Epidermal melanocyte (primary cell): ENCODE measurements around the gene PKD1L1.

Experiments
- DNase-seq: peaks from one replicate; pipeline ENCODE4 v3.0.0; 2011; ENCODE audit warnings: low spot score; ENCODE audit not compliant: insufficient read length

The PKD1L1 gene

DNA sequence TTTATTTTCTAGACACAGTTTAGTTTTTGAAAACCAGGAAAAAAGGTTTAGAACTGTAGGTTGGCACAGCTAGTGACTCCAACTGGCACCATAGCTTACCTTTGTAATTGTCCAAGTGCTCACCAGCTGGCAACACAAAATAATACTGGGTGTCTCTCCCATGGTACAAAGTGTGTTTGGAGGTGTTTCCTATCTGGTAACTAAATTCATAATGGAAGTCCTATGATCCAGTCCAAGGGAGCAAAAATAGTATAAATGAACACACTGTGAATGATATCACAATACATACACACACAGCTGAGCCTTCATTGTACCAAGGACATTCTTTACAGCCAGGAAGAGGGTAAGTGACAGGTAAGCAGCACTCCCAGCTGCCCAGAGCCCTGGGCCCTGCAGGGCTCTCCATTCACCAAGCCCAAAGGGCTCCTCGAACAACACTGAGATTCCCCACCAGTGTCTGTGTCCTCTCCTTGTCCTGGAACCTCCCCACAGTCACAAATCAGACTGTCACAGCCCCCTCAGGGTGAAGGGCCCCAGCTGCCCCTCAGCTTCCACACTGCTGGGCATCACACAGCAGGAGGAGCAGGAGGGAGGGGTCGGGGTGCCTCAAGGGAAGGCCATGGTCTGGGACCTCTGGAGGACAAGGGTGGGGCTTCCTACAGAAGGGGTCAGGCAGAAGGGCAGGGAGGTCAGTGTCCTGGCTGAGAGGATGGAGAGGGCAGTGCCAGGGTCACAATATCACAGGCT lies 72.1 kb downstream of the PKD1L1 start:
- DNase-seq: no peak

DNA sequence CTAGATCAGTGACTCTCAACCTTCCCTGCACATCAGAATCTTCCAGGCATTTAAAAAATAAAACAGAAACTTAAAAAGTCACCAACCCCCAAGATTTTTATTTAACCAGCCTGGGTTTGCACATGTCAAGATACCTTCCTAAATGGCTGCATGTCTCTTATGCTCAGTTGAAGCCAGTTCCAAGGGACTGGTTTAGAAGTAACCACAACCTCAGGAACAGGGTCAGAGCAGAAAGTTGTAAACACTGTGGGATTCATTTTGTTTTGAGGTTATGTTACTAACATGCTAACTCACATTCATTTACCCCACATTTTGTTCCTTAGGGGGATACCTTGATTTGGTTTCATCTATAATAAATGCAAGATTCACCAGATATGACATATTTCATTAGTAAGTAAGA lies 72.9 kb downstream of the PKD1L1 start:
- no peak for DNase-seq

DNA sequence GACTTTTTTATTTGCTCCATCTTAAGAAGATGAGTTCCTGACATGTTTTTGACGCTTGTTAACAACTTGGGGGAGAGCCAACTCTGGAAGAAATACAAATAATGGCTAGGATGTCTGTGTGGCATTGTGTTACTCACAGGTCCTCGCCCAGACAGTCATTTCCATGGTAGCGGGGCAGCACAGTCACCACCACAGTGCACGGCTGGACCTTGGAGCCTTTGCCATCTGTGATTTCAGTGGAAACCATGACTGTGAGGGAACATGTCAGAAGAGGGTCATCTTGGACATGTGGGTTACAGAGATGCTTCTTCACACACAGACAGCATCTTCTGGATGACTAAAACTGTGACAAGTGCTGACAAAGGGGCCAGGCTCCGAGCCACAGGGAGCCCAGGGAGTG lies 74.5 kb downstream of the PKD1L1 start:
- no peak for DNase-seq

DNA sequence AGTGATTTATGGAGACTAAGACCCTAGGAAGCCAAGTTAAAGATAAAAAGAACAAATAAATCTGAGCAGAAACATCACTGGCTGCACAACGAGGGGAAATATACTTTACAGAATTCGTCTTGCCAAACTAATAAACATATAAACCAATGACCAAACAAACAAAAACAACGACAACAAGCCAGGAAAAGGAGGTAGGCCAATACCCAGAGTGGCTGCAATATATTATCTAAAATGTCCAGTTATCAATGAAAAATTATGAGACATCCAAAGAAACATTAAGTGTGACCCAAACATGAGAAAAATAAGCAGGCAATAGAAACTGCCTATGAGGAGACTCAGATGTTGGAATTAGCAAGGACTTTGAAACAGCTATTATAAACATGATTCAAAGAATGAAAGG lies 81.0 kb downstream of the PKD1L1 start:
- no peak for DNase-seq

DNA sequence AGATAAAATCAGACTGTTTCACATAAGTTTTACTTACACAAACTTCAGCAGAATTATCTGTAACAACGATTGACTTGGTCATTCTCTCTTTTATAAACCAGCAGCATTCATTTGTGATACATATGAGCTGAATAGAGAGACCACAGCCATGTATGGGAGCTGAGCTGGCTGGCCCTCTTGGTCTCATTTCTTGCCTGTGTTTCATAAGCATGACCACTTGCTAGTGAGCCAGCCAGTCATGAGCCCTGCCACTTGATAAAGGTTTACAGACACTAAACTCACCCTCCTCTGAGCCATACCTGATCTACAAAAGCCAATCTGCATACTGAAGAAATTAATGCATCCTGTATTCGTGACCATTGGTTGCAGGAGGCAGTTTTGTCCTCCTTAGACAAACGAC lies 82.1 kb downstream of the PKD1L1 start:
- DNase-seq: no peak

DNA sequence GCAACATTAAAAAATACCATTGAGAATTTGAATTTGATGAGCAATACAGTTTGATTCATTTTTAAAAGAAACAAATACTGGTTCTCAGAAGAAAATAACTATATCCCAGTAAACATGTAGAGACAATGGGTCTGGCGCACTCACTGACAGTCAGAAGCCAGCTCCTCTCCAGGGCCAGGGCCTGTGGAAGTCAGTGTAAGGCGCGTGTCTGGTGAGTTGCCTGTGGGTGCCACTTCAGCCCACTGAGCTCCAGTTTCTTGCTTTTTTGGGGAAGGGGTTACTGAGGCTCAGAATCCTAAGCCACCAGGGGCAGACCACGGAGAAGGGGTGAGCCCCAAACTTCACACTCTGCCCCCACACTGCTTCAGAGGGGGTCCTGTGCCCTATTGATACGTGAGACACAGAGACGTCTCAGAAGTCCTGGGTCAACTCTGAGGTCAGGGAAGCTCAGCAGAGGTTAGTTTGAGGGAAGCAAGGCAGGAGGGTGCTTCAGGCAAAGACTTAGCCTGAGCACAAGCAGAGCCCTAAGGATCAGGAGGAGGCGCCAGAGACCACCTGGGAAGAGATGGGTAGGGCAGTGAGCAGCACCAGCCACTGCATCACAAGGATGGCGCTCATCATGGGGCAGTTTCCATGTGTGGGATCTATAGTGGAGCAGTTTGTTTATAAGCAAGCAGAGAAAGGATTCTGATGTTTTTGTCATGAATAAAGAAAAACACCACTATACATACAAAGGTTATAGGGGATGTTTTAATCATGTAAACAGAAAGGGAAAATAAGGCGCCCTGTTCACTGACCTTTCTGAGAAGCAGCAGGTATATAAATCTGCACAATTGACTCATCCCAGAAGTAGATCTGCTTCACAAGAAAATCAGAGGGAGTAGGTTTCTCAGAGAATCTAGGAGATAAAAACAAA lies 95.7 kb downstream of the PKD1L1 start:
- DNase-seq: no peak

DNA sequence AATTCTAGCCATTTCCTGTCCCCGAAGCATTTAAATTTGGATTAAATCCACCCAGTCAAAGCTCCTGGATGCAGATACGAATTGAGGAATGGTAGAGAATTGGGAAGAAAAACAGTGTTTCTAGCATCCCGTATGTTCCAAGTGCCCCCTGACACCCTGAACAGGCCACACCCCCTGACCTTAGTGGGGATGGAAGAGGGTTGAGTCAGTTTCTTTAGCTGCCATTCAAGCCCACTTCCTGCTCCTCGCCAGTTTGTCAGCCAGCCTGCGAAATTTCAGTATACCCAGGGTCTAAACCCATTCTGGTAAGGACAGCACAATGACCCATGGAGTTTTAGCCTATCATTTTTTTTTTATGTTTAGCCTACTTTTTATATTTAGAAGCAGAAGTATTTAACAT lies 101.1 kb downstream of the PKD1L1 start:
- DNase-seq: no peak

DNA sequence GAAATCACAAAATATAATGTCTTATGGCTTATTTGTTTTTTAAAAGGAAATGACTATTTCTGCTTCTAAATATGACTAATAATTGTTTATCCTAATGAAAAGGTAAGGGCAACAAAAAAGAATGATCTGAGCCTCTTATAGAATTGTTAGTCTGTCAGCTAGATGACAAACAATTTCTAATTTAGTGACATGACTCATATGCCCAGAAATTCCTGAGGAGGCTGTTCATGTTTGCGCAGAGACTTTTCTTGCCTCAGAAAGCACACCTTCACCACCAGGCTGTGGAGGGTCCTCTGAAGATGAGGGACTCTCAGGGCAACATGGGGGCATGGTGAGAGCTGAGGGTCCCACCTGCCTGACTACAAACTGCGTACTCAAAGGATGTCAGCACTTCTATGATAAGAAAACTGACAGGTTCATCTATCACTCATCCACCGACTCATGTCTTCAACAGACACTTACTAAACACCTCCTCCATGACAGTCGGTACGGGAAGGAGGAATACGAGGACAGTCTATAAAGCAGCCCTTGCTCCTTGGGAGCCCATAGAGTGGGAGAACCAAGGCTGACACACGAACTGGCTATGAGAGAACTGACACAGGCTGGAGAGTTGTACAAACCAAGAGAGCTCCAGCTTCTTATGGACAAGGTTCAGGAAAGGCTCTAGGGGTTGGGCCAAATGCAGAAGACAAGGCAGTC lies 102.0 kb downstream of the PKD1L1 start:
- no peak for DNase-seq

DNA sequence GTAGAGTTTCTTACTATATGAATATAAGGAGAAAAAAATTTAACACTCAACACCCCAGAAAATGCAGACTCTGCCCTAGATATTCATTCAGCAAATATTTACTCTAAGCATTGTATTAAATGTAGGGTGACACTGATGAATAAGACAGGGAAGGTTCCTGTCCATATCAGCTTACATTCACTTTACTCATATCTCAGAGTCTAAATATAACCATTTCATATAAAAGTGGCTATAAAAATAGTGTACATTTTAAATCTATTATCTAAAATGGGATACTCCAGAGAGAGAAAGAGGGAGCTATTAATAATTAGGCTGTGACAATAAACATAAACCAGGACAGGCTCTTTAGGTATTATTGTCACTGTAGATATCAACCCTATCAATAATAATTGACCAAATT lies 104.0 kb downstream of the PKD1L1 start:
- no peak for DNase-seq

DNA sequence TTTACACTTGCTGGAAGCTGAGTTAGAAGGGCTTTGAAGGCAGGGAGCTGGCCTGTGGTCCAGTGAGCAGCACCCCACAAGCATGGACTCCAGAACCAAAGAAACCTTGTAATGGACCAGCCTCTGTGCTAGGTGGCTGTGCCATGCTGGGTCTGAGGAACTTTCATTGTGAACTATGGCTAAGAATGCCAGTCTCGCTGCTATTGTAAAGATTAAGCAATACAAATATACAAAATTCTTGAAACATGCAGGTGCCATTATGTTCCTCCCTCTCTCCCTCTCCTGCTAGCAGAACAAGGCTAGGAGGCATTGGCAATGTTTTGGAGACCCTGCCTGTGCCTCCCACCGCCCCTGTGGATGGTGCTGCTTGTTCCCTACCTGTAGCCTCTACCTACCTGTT lies 105.0 kb downstream of the PKD1L1 start:
- no peak for DNase-seq

DNA sequence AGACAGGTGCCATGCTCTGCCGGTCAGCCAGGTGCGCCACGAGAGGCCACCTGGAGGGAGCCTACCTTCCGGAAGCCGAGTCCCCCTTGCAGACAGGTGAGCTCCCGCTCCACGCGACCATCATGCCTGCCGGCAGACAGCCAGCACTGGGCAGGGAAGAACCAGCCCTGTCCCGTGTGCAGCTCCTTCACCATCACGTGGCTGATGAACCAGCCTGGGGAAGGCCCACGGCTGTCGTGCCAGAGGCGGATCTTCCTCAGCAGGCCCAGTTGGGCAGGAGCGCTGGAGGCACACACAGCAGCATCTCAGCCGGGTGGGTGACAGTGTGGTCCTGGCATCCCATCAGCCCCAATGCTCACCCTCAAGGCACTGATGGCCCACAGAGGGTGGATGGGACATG lies 108.9 kb downstream of the PKD1L1 start:
- no peak for DNase-seq

DNA sequence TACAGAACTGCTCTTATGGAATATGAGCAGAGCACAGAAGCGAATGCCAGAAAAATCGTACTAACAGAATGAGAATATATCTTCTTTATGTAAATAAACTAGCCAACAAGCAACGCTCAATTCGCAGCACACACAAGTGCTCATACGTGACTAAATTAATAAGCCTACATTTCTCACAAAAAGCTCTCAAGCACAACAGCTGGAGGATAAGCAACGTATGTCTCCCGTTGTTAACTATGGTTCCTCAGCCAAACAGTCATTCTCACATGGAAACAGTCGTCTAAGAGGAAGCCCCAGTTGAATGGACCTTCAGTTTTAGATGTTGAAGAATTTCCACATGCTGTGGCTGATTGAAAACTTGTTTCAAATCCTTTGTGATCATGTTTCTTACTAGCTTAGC lies 110.4 kb downstream of the PKD1L1 start:
- no peak for DNase-seq

DNA sequence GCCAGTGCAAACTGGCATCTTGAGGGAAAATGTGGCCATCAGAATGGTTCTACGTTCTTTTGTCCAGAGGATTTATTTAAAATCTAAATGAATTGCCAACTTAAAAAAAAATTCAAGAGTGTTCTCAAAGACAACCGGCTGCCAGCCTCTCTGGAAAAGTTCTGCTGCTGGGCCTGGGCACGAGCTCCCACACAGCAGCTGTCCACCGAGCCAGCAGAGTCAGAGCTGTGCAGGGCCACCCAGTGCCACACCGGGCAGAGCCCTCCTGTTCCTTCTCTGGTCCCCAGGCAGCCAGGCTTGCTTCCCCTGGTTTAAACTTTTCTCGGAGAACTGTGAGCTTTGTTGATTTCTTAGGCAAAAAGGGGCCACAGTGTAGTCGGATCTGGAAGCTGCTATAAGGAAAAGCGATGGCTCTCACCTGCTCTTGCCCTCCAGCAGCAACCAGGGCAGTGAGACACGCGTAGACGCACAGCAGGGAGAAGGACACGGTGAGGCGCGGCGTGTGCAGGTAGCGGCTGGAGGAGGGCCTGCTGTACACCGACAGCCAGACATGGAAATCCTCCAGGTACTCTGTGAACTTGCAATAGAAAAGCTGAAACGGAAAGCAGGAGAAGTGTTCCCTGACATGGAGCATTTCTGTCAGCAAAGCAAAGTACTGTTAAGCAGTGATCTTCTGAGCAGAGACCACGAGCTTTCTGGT lies 111.6 kb downstream of the PKD1L1 start:
- DNase-seq: no peak

DNA sequence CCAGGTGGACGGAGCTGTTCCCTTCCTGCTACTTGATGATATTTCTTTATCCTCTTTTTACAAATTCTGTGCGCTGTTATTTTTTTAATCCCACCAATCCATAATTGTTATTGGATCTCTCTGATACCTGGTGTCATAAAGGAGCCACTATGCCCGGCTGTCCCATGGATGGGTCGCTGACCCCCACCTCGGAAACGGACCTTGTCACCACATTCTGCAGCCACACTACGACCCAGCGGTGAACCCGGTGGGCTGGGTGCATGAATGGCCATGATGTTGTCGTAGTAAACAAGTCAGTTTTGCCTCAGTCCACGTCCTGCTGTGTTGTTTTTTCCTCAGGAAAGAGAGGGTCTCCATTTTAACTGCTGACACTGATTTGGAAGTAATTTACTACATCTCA lies 112.2 kb downstream of the PKD1L1 start:
- no peak for DNase-seq

DNA sequence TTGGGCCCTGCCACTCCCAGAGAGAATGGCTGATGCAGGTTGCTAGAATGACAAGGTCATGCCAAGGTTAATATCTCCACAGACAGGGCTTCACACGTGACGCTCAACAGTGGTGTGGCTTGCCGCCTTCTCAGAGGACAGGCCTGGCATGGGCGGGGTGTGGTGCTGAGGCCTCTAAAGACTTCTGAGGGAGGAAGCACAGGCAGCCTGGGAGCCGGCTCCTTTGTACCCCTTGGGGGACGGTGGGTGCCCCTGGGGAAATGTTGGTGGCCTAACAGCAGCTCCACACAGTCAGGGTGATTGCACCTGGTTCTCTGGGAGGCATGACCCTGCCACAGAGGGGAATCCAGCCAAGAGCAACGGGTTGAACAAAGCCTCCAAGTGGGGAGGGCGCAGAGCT lies 115.1 kb downstream of the PKD1L1 start:
- no peak for DNase-seq

DNA sequence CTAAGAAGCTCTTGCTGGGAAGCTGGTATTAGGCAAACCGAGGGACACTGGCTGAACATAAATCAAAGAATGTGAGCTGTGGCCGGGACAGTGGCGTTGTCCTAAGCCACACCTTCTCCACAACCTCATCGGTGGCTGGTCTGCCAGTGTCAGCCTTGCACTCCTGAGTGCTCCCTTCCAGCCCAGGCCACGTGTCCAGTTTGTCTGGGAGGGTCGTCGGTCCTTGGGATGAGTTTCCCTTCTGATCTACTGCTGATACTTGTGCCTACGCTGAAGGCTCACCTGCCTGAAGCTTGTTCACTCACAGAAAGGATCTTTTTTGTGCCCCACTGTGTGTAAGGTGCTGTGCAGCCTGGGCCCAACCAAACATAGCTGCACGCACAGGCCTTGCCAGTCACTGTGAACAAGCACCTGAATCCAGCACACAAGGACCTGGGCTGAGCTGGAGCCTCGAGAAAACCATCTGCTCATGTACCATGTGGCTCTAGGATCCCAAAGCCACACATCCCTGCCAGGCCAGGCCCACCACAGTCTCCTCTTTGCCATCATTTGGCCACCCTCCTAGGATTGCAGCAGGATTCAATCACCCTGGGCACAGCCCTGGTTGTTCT lies 116.1 kb downstream of the PKD1L1 start:
- no peak for DNase-seq

DNA sequence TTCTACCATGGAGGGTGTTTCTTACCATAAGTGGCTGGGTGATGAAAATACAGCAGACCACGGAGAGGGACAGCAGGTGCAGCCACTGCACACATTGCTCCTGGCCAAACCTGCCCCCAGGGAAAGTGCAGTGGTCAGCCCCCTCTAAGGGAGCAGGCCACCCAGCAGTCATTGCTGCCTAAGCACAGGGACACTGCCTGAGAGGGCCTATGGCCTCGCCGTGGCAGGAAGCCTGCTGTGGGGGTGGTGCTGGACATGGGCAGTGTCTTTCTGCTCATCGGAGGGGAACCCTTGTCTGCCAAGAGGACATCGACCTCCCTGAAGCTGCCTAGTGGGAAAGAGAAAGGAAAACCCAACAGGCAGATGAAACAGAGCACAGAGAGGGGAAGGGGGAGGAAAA lies 118.3 kb downstream of the PKD1L1 start:
- no peak for DNase-seq

DNA sequence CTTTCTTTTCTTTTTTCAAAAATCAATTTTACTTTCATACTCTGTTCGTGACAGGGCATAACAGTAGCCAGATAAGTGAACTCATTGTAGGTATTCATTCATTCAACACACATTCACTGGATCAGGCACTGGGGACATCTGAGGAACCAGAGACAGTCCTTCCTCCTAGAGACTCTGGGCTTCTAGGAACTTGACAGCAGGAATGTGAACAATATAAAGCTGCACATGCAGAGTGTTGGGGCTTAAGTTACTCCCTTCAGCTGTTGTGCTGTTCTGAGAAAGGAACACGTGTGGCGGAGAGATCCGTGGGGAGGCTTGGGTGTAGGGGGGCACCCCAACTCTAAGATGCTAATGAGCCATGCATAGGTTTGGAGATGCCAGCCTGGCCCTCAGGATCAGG lies 120.4 kb downstream of the PKD1L1 start:
- no peak for DNase-seq

DNA sequence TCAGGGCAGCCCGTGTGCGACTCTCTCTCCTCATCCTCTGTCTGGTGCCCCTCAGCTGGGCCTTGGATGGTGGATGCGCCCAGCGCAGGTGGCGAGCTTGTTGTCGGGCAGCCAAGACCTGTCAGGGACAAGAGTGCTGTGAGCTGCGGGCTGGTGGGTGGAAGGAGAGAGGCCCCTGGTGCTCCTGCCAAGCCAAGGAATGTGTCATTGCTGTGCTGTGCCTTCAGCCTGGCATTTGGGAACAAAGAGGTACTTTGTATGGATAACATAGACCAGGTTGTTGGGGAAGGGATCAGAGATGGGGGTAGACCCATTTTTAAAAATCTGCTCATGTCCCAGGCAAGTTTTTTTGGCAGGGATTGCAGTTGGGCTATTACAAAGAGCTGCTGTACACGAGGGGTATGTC lies 120.9 kb downstream of the PKD1L1 start:
- DNase-seq: no peak

DNA sequence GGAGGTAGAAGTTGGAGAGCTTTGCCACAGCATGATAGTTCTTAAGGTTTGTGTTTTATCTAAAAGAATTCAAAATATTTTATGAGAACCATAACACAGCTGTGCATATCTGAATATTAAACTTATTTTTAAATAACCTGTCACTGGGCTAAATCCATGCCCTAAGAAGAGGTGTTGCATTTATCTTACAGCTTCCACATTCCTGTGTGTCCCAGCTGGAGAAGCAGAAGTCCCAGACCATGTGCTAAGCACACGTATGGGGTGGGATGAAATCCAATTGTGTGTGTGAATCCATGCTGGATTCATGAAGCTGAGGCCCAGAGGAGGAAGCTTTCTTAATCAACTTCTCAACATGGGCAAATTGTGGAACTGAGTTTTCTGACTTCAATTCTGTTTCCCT lies 121.5 kb downstream of the PKD1L1 start:
- no peak for DNase-seq

DNA sequence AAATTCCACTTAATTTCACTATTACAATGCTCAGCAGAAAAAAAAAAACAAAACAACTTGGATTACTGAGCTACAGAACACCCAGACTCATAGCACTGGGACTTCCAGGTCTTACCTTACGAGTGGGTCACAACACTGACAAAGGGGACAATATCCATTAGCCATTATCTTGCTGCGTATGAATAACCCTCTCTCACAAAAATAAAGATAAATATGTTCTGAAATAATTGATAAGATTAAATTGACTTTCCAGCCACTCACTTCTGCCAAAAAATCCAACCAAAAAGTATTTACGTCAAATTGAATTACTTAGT lies 128.7 kb downstream of the PKD1L1 start:
- no peak for DNase-seq
